DND-41 (cell line): Measurements from ENCODE around the gene MED23.

Experiments used
- EZH2 ChIP-seq: IDR thresholded peaks from 3 replicates; pipeline ENCODE4 v1.6.1; 2012; ENCODE audit warnings: borderline replicate concordance, low read depth, mild to moderate bottlenecking, moderate library complexity, low read length, inconsistent platforms; ENCODE audit not compliant: severe bottlenecking
- TF ChIP-seq, protein P1 (sequence below): IDR thresholded peaks from 2 replicates; pipeline ENCODE4 v1.5.1; 2012; ENCODE audit warnings: borderline replicate concordance, low read length, moderate library complexity, mild to moderate bottlenecking; ENCODE audit not compliant: poor library complexity, severe bottlenecking; ENCODE audit errors: extremely low read depth

- TF ChIP-seq, protein P1, sequence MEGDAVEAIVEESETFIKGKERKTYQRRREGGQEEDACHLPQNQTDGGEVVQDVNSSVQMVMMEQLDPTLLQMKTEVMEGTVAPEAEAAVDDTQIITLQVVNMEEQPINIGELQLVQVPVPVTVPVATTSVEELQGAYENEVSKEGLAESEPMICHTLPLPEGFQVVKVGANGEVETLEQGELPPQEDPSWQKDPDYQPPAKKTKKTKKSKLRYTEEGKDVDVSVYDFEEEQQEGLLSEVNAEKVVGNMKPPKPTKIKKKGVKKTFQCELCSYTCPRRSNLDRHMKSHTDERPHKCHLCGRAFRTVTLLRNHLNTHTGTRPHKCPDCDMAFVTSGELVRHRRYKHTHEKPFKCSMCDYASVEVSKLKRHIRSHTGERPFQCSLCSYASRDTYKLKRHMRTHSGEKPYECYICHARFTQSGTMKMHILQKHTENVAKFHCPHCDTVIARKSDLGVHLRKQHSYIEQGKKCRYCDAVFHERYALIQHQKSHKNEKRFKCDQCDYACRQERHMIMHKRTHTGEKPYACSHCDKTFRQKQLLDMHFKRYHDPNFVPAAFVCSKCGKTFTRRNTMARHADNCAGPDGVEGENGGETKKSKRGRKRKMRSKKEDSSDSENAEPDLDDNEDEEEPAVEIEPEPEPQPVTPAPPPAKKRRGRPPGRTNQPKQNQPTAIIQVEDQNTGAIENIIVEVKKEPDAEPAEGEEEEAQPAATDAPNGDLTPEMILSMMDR, result no peak
- TF ChIP-seq EZH2, result no peak
Measured at GRCh38 chr6:131588643-131589042, 39.4 kb downstream of the MED23 start.
